ENCODE measurements around the gene ALPL. TPM values are rescaled to one million over a fixed set of nuclear protein-coding genes. Genes with fewer than 3 reads are reported as not detected.

The ALPL gene
- total and polyA plus RNA-seq, 9 donors = 1.2 to 9.2 (median 3.8) TPM

GRCh38 chr1:21618561-21619374 is 109.5 kb downstream of the ALPL start:
- no peaks in the 10 kb centered on the region for H3K27me3 ChIP-seq
- 13 to 15% (median 14%) methylated on average over 17 to 22 of the region's 22 CpGs for WGBS, 3 donors
- H3K36me3 ChIP-seq = no peaks in the 10 kb centered on the region
- DNase-seq = peak in 4 of 5 donors; percentile 29 to 53 (median 42)
- intact Hi-C loops (cut with DNase I) = no loop called here
- peaks cover 6% of the 10 kb centered on the region for H3K4me1 ChIP-seq (ENCODE audit: insufficient read depth)
- H3K9me3 ChIP-seq = no peaks in the 10 kb centered on the region
- TF ChIP-seq EP300 (IDR thresholded peaks at IDR 0.05) (no peak), CTCF (IDR thresholded peaks at IDR 0.05) (no peak), POLR2A (IDR thresholded peaks at IDR 0.05) (no peak)
- H3K4me3 ChIP-seq = no peak overlapping the region
- peak overlapping the region in 1 of 2 donors; percentile 16 for H3K27ac ChIP-seq

- Histone ChIP-seq H3K4me1 (ENCODE audit: insufficient read depth) (peaks cover 6% of the 10 kb centered on the region), H3K9me3 (no peaks in the 10 kb centered on the region), H3K27ac (no peak overlapping the region), H3K27me3 (no peaks in the 10 kb centered on the region), H3K36me3 (no peaks in the 10 kb centered on the region), H3K4me3 (no peak overlapping the region)
- 44 to 49% (median 47%) methylated on average over 7 of the region's 7 CpGs for WGBS, 3 donors
- intact Hi-C loops (cut with DNase I) = no loop called here
- TF ChIP-seq CTCF (IDR thresholded peaks at IDR 0.05) = no peak
- TF ChIP-seq EP300 (IDR thresholded peaks at IDR 0.05) = no peak
- TF ChIP-seq POLR2A (IDR thresholded peaks at IDR 0.05) = no peak
- no peak for DNase-seq
Observed at GRCh38 chr1:21619375-21619947, 110.2 kb downstream of the ALPL start.

GRCh38 chr1:21620011-21620410 is 110.8 kb downstream of the ALPL start:
- H3K9me3 ChIP-seq = no peaks in the 10 kb centered on the region
- peaks cover 6% of the 10 kb centered on the region for H3K4me1 ChIP-seq (ENCODE audit: insufficient read depth)
- H3K36me3 ChIP-seq = no peaks in the 10 kb centered on the region
- H3K4me3 ChIP-seq = no peak overlapping the region
- WGBS, 3 donors = 57 to 69% (median 60%) methylated on average over 11 to 12 of the region's 12 CpGs
- intact Hi-C loops (cut with DNase I) = no loop called here
- no peak for TF ChIP-seq EP300 (IDR thresholded peaks at IDR 0.05)
- no peak for TF ChIP-seq CTCF (IDR thresholded peaks at IDR 0.05)
- TF ChIP-seq POLR2A (IDR thresholded peaks at IDR 0.05) = no peak
- no peak overlapping the region for H3K27ac ChIP-seq
- no peaks in the 10 kb centered on the region for H3K27me3 ChIP-seq
- peak in 2 of 5 donors; percentile 42 to 53 for DNase-seq

- Histone ChIP-seq H3K4me3 (no peak overlapping the region), H3K27me3 (no peaks in the 10 kb centered on the region), H3K4me1 (ENCODE audit: insufficient read depth) (peaks cover 6% of the 10 kb centered on the region), H3K36me3 (no peaks in the 10 kb centered on the region), H3K9me3 (no peaks in the 10 kb centered on the region), H3K27ac (no peak overlapping the region)
- peak in 1 of 5 donors; percentile 48 for DNase-seq
- intact Hi-C loops (cut with DNase I) = no loop called here
- no peak for TF ChIP-seq EP300 (IDR thresholded peaks at IDR 0.05)
- no peak for TF ChIP-seq POLR2A (IDR thresholded peaks at IDR 0.05)
- no peak for TF ChIP-seq CTCF (IDR thresholded peaks at IDR 0.05)
- WGBS, 3 donors = 15 to 22% (median 18%) methylated on average over 16 of the region's 16 CpGs
Observed at GRCh38 chr1:21620496-21620895, 111.3 kb downstream of the ALPL start.

Measured in ovary (tissue), 9 donors.